Neutrophil (primary cell): Measurements from ENCODE around the gene UXT.
A peak's percentile ranks its signal among the peaks of the same experiment; 100 is the strongest.

Source experiments
- H3K27ac ChIP-seq: fragments of 200-600 bp; sonication (generic); 2 replicates; pipeline ENCODE4 v1.5.1; 2016; ENCODE audit warnings: mild to moderate bottlenecking, moderate library complexity
- H3K27me3 ChIP-seq: fragments of 200-600 bp; sonication (generic); 2 replicates; pipeline ENCODE4 v1.6.0; 2016; ENCODE audit warnings: mild to moderate bottlenecking
- H3K36me3 ChIP-seq: fragments of 200-600 bp; sonication (generic); 2 replicates; pipeline ENCODE4 v1.5.1; 2017
- H3K4me1 ChIP-seq, 2 experiments: fragments of 200-600 bp in 1 of 2; sonication (generic) in 1 of 2; 1 replicate in 1 of 2; 2 replicates in 1 of 2; pipeline versions ENCODE4 v1.5.1 to v1.6.1; 2013 to 2016; ENCODE audit warnings: low read depth in 1 of 2, low read length in 1 of 2, mild to moderate bottlenecking in 1 of 2, moderate library complexity in 1 of 2; ENCODE audit not compliant: control insufficient read depth in 1 of 2, insufficient read depth in 1 of 2
- H3K4me3 ChIP-seq, 2 experiments: fragments of 200-600 bp in 1 of 2; sonication (generic) in 1 of 2; 1 replicate in 1 of 2; 2 replicates in 1 of 2; pipeline ENCODE4 v1.5.1; 2013 to 2016; ENCODE audit warnings: low read depth in 1 of 2, low read length in 1 of 2, mild to moderate bottlenecking in 1 of 2, moderate library complexity in 1 of 2
- H3K9me3 ChIP-seq: fragments of 200-600 bp; sonication (generic); 2 replicates; pipeline ENCODE4 v1.5.1; 2016
- CTCF ChIP-seq: fragments of 200-600 bp; sonication (generic); IDR thresholded peaks from 2 replicates; pipeline ENCODE4 v1.5.1; 2016; ENCODE audit warnings: antibody characterized with exemption

UXT gene

DNA sequence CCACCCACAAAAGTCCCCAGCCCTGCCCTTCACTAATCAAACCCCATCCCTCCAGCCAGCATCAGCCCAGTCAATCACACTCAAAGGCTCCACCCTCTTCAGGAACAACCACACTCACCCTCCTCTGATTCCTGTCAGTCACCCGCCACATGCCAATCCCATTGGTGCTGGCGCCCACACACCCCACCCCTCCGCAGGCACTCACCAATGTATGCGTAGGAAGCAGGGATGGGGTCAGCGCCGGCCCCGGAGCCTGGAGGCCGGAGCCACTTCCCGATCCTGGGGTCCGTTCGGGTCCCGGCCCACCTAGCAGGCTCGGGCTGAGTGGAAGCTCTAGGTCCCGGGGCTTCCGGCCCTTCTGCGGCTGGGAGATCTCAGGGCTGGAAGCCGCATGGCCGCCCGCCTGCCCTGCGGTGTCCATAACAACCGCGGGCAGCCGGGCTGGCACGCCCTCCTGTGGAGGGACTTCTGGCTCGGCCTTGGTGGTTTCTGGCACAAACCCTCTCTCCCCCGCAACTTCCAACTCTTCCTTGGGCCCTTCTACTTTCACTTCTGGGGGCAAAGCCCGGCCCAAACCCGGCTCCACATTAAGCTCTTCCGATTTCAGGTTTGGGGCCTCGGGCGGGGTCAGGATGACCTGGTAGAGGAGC is 21.3 kb downstream of the UXT start:
- H3K4me3 ChIP-seq = peak overlapping the region; percentile 67 to 68

GRCh38 chrX:47634871-47635575 is 24.0 kb downstream of the UXT start:
- Histone ChIP-seq H3K27ac (peak overlapping the region; percentile 97), H3K27me3 (no peaks in the 10 kb centered on the region), H3K4me1 (peaks cover 64 to 66% of the 10 kb centered on the region in 2 experiments), H3K9me3 (no peaks in the 10 kb centered on the region), H3K4me3 (no peak overlapping the region), H3K36me3 (no peaks in the 10 kb centered on the region)
- no peak for TF ChIP-seq CTCF

More for the DNA sequence above, 21.3 kb downstream of the UXT start:
- Histone ChIP-seq H3K36me3 (no peaks in the 10 kb centered on the region), H3K27me3 (no peaks in the 10 kb centered on the region), H3K9me3 (no peaks in the 10 kb centered on the region), H3K27ac (peak overlapping the region; percentile 80), H3K4me1 (peaks cover 38 to 40% of the 10 kb centered on the region in 2 experiments)
- TF ChIP-seq CTCF = peak; percentile 32

GRCh38 chrX:47633689-47634590 is 25.0 kb downstream of the UXT start:
- Histone ChIP-seq H3K4me3 (no peak overlapping the region), H3K9me3 (no peaks in the 10 kb centered on the region), H3K27me3 (no peaks in the 10 kb centered on the region), H3K27ac (peak overlapping the region; percentile 97), H3K4me1 (peaks cover 66 to 70% of the 10 kb centered on the region in 2 experiments), H3K36me3 (no peaks in the 10 kb centered on the region)
- no peak for TF ChIP-seq CTCF

DNA sequence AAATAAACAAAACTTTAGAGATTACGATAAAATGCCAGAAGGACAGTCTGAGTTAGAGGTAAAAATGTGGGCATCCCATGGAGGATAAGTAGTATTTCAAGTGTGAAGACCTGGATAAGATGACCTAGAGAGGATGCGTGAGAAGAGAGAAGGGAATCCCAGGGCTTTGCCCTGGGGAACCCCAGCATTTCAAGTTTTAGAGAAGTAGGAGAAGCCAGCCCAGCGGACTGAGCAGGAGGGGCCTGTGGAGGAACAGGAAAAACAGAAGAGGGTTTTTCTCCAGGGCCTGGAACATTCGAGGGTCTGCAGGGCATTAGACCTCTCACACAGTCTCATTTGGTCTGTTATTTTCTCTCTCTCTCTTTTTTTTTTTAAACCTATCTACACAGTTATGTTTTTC is 26.3 kb downstream of the UXT start:
- H3K9me3 ChIP-seq = no peaks in the 10 kb centered on the region
- H3K4me3 ChIP-seq = peak overlapping the region; percentile 17 to 28
- no peaks in the 10 kb centered on the region for H3K27me3 ChIP-seq
- H3K27ac ChIP-seq = peak overlapping the region; percentile 97
- peaks cover 6% of the 10 kb centered on the region for H3K36me3 ChIP-seq
- TF ChIP-seq CTCF = no peak
- peaks cover 69 to 78% of the 10 kb centered on the region in 2 experiments for H3K4me1 ChIP-seq

DNA sequence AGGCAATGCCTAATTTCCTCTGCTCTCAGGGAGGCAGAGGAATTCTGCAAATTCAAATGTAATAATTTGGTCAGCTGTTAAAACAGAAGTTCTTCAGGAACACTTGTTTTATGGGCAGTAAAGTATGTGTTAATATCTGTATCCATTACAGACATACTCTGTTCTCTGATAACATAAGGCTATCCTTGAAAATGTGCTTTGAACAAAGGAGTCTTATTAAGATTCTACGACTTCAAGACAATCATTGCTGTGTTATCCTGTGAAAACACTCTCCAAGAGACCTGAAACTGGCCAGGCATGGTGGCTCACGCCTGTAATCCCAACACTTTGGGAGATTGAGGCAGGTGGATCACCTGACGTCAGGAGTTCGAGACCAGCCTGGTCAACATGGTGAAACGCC is 27.3 kb downstream of the UXT start:
- Histone ChIP-seq H3K36me3 (peaks cover 16% of the 10 kb centered on the region), H3K27me3 (no peaks in the 10 kb centered on the region), H3K27ac (peak overlapping the region; percentile 97), H3K4me3 (peak overlapping the region in 1 of 2 experiments; percentile 28), H3K4me1 (peaks cover 72 to 84% of the 10 kb centered on the region in 2 experiments), H3K9me3 (no peaks in the 10 kb centered on the region)
- no peak for TF ChIP-seq CTCF
